ENCODE measurements around the gene CLIC6.
A peak's percentile ranks its signal among the peaks of the same experiment; 100 is the strongest.

Gene CLIC6

DNA sequence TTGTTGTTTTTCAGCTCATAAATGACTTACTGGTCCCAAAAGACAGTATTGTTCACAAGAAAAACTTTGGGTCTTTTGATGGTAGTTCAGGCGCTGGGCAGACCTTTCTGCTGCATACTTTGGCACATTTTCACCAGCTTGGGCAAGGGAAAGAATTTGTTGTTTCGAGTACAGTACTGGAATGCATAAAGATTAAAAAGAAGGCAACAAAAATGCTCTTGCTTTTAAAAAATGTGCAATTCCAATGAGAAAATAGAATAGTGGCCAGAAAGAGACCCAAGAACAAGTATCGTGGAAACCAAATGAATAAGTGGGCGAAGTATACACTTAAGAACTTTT, 56.0 kb downstream of the CLIC6 start (continued):
- TF ChIP-seq SP3 (tag by site-specific recombination; IDR thresholded peaks at IDR 0.05) (no peak), ZNF561 (tag by site-specific recombination; IDR thresholded peaks at IDR 0.05; ENCODE audit: borderline replicate concordance) (no peak), ZNF530 (tag by site-specific recombination; IDR thresholded peaks at IDR 0.05; ENCODE audit: low read depth) (no peak)

- TF ChIP-seq TRIM28 (IDR thresholded peaks at IDR 0.05; ENCODE audit: borderline replicate concordance, low read length) (no peak; the same call in 1 of the 2 replicates), ZNF473 (tag by site-specific recombination; IDR thresholded peaks at IDR 0.05) (no peak), ZNF202 (tag by site-specific recombination; IDR thresholded peaks at IDR 0.05; ENCODE audit: borderline replicate concordance) (no peak), SCRT2 (tag by site-specific recombination; IDR thresholded peaks at IDR 0.05) (no peak), ZNF501 (tag by site-specific recombination; IDR thresholded peaks at IDR 0.05) (no peak), ZNF391 (tag by site-specific recombination; IDR thresholded peaks at IDR 0.05; ENCODE audit: borderline replicate concordance, low read depth) (no peak), REPIN1 (tag by site-specific recombination; IDR thresholded peaks at IDR 0.05; ENCODE audit: low read depth) (no peak), MZF1 (tag by site-specific recombination; IDR thresholded peaks at IDR 0.05; ENCODE audit: borderline replicate concordance) (no peak), ZNF19 (tag by site-specific recombination; IDR thresholded peaks at IDR 0.05; ENCODE audit: low read depth) (no peak), GLIS2 (tag by site-specific recombination; IDR thresholded peaks at IDR 0.05) (no peak), KLF10 (tag by site-specific recombination; IDR thresholded peaks at IDR 0.05) (no peak), ZNF560 (tag by site-specific recombination; IDR thresholded peaks at IDR 0.05; ENCODE audit: borderline replicate concordance) (no peak), KLF8 (tag by site-specific recombination; IDR thresholded peaks at IDR 0.05) (no peak)
- Histone ChIP-seq H3K4me3 (ENCODE audit: low read depth, low read length) (no peak overlapping the region), H3K27ac (ENCODE audit: extremely low read depth, low read depth, low read length) (no peak overlapping the region), H3K4me1 (ENCODE audit: control insufficient read depth, insufficient read depth, low read length) (no peaks in the 10 kb centered on the region), H3K9me3 (ENCODE audit: control insufficient read depth, insufficient read depth, low read depth, low read length) (no peaks in the 10 kb centered on the region), H3K36me3 (ENCODE audit: control insufficient read depth in 2 of 2, insufficient read depth in 1 of 2, low read length in 2 of 2) (no peaks in the 10 kb centered on the region)
- ChIA-PET POLR2A (interaction anchor here (0.6 kb wide), 1 partner anchor 145 kb away, joined by 5 read pairs; no protein-coding TSS in a partner anchor), CTCF (interaction anchor here (0.7 to 5.5 kb wide), 7 partner anchors 8 to 1113 kb away, joined by 3 to 36 read pairs (median 3); no protein-coding TSS in a partner anchor)
These were observed 58.0 kb downstream of the CLIC6 start for GRCh38 chr21:34726627-34727337.

GRCh38 chr21:34728479-34728878, 59.7 kb downstream of the CLIC6 start:
- TF ChIP-seq ZNF394 (tag by site-specific recombination; IDR thresholded peaks at IDR 0.05; ENCODE audit: borderline replicate concordance) (no peak), SCRT2 (tag by site-specific recombination; IDR thresholded peaks at IDR 0.05) (peak; percentile 44)
- no peak overlapping the region for H3K27ac ChIP-seq (ENCODE audit: extremely low read depth, low read depth, low read length)
- no peaks in the 10 kb centered on the region for H3K36me3 ChIP-seq (ENCODE audit: control insufficient read depth in 2 of 2, insufficient read depth in 1 of 2, low read length in 2 of 2)
- no peaks in the 10 kb centered on the region for H3K9me3 ChIP-seq (ENCODE audit: control insufficient read depth, insufficient read depth, low read depth, low read length)
- no peaks in the 10 kb centered on the region for H3K4me1 ChIP-seq (ENCODE audit: control insufficient read depth, insufficient read depth, low read length)
- no peak overlapping the region for H3K4me3 ChIP-seq (ENCODE audit: low read depth, low read length)
- CTCF ChIA-PET: interaction anchor here (1.1 kb wide), 1 partner anchor 17 kb away, joined by 3 read pairs; no protein-coding TSS in a partner anchor
- POLR2A ChIA-PET: no interaction called here

DNA sequence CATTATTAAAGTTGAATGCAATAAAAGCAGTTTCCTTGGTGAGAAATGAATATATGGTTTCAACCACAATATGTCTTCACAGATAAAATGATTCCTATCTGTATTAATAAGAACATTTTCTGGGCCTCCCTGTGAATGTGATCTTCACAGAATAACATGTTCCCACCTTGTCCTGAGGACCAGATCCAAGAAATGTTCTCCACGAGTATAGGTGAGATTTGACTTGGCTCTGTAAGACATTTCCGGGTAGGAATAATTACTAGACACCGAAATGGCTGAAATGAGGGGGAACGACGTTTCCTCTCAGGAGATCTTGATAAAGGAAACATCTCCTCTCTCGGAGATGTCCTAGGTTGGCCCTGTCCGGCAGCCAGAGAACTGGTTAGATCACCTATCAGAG, 61.4 kb downstream of the CLIC6 start:
- ChIA-PET CTCF (interaction anchor here (2.0 to 4.3 kb wide), 2 partner anchors 8 to 15 kb away, joined by 7 to 27 read pairs; no protein-coding TSS in a partner anchor), POLR2A (no interaction called here)
- Histone ChIP-seq H3K9me3 (ENCODE audit: control insufficient read depth, insufficient read depth, low read depth, low read length) (no peaks in the 10 kb centered on the region), H3K4me1 (ENCODE audit: control insufficient read depth, insufficient read depth, low read length) (no peaks in the 10 kb centered on the region), H3K27ac (ENCODE audit: extremely low read depth, low read depth, low read length) (no peak overlapping the region), H3K4me3 (ENCODE audit: low read depth, low read length) (no peak overlapping the region), H3K36me3 (ENCODE audit: control insufficient read depth in 2 of 2, insufficient read depth in 1 of 2, low read length in 2 of 2) (no peaks in the 10 kb centered on the region)
- no peak for TF ChIP-seq ZNF391 (tag by site-specific recombination; IDR thresholded peaks at IDR 0.05; ENCODE audit: borderline replicate concordance, low read depth)
- TF ChIP-seq KLF1 (tag by site-specific recombination; IDR thresholded peaks at IDR 0.05): no peak
- TF ChIP-seq, protein P1, sequence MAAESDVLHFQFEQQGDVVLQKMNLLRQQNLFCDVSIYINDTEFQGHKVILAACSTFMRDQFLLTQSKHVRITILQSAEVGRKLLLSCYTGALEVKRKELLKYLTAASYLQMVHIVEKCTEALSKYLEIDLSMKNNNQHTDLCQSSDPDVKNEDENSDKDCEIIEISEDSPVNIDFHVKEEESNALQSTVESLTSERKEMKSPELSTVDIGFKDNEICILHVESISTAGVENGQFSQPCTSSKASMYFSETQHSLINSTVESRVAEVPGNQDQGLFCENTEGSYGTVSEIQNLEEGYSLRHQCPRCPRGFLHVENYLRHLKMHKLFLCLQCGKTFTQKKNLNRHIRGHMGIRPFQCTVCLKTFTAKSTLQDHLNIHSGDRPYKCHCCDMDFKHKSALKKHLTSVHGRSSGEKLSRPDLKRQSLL (tag by site-specific recombination; IDR thresholded peaks at IDR 0.05): no peak
- TF ChIP-seq SP3 (tag by site-specific recombination; IDR thresholded peaks at IDR 0.05): no peak
- TF ChIP-seq SP7 (tag by site-specific recombination; IDR thresholded peaks at IDR 0.05): no peak
- TF ChIP-seq PRDM6 (tag by site-specific recombination; IDR thresholded peaks at IDR 0.05): no peak
- TF ChIP-seq ZNF610 (tag by site-specific recombination; IDR thresholded peaks at IDR 0.05; ENCODE audit: borderline replicate concordance): no peak
- no peak for TF ChIP-seq OVOL3 (tag by site-specific recombination; IDR thresholded peaks at IDR 0.05)
- TF ChIP-seq ZNF37A (tag by site-specific recombination; IDR thresholded peaks at IDR 0.05): no peak
- TF ChIP-seq ZNF280C (tag by site-specific recombination; IDR thresholded peaks at IDR 0.05): no peak
- TF ChIP-seq ZNF140 (tag by site-specific recombination; IDR thresholded peaks at IDR 0.05): no peak

All from HEK293 (cell line).